GM12873 (cell line): Measurements from ENCODE around the gene PARD3B.

Source experiments
- TF ChIP-seq, protein P1 (sequence below): IDR thresholded peaks from 2 replicates; pipeline ENCODE4 v1.5.1; 2012; ENCODE audit warnings: low read depth, mild to moderate bottlenecking, moderate library complexity, low read length, control low read depth; ENCODE audit not compliant: insufficient read depth; ENCODE audit errors: missing control alignments

The PARD3B gene

DNA sequence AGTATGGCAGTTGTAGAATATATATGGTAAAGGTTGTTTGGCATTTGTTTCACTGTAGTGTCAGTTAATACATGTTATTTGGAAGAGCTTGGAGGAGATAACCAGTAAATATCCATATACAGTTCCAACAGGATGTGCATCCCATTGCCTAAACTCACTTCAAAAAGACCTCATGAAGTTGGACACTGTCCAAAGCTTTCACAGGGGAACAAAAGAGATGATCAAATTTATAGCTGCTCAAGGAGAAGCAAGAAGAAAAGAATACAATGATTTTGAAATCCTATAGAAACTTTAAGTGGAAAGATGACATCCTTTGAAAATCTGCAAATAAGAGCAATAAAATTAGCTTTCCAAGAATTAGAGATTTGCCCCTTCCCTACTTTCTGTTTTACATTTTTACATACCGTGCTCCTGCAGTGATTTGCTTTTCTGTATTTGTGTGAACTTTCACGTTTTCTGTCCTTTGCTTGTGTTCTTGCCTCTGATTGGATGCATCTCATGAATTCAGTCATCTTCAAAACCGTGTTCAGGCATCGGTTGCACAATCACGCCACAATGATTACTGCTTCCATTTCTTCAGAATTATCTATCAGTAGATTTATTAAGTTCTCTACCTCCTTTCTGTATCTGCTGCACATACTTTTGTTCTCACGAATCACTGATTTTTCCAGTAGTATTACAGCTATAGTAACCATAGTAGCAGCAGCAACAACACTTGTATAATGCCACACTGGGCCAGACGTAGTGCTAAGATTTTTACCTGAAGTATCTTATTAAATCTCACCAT lies 83.8 kb downstream of the PARD3B start:
- TF ChIP-seq, protein P1, sequence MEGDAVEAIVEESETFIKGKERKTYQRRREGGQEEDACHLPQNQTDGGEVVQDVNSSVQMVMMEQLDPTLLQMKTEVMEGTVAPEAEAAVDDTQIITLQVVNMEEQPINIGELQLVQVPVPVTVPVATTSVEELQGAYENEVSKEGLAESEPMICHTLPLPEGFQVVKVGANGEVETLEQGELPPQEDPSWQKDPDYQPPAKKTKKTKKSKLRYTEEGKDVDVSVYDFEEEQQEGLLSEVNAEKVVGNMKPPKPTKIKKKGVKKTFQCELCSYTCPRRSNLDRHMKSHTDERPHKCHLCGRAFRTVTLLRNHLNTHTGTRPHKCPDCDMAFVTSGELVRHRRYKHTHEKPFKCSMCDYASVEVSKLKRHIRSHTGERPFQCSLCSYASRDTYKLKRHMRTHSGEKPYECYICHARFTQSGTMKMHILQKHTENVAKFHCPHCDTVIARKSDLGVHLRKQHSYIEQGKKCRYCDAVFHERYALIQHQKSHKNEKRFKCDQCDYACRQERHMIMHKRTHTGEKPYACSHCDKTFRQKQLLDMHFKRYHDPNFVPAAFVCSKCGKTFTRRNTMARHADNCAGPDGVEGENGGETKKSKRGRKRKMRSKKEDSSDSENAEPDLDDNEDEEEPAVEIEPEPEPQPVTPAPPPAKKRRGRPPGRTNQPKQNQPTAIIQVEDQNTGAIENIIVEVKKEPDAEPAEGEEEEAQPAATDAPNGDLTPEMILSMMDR: no peak

DNA sequence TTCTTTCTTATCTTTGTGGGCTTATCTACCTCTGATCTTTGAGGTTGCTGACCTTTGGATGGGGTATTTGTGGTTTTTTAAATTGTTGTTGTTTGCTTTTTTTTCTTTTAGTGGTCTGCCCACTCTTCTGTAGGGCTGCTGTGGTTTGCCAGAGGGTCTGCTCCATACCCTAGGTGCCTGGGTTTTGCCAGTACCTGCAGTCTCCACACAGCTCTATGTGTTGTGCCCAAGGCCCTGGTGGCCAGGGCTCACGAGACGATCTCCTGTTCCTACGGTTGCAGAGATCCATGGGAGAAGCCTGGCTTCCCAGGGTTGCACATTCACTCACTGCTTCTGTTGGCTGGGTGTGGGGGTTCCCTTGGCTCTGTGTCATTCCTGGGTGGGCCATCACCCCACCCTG lies 87.1 kb downstream of the PARD3B start:
- TF ChIP-seq, protein P1: no peak

DNA sequence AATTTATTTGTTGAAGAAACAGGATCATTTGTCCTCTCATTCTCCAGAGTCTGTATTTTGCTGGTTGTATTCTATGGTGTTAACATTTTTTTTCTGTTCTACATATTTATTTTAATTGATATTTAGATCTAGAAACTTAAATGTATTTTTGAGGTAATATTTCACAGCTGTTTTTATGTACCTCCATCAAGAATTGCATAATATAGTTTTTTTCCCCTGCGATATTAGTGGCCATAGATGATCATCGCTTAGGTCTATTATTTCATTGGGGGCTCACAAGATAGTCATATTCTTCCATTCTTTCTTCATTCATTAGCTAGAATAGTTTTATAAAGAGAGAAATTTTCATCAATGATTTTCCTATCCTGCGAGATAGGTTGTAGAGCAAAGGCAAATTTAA lies 89.3 kb downstream of the PARD3B start:
- TF ChIP-seq, protein P1: no peak

DNA sequence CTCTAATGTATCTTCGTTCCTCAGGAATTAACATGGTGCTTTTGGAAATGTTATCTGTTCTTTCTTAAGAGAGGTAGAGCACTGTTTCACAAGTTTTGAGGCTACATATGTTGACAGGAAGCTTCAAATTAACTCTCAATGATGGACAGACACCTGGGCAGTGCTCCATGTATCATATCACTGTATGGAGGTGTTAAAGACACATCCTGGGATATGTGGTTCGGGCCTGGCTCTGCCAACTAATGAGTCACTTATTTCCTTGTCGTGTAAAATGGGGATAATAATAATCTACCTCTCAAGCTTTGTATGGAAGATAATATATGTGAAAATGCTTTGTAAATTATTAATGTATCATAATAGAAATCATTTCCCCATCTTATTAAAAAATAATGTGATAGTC lies 90.2 kb downstream of the PARD3B start:
- TF ChIP-seq, protein P1: no peak

DNA sequence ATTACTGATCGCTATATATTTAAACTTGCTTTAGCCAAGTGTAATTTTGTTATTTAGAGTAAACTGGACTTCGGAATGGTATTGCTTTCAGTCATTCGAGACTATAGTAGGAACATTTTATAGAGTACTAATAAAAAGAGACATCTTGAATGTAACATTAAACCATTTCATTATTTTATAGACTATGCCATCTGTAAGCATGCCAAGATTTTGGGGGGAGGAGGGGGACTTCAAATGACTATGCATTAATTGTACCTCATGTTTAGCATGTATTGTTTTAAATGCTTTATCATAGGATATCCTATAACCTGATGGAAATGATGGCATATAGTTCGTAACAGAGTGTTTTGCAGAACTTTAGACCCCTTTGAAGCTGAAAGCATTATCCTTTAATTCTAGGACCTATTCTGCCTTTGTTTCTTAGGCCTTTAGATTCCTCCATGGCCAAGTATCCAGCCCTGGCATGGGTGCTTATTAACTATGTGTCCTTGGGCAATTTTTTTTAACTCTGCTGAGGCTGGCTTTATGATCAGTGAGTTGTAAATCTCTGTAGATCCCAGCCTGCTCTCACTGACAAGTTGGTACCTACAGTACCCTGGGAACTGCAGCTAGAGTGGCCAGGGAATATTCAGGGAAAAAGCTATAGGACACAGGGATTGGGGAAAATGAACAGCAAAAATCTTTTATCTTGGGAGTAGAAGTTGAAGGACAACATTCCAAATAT lies 93.4 kb downstream of the PARD3B start:
- TF ChIP-seq, protein P1: no peak

DNA sequence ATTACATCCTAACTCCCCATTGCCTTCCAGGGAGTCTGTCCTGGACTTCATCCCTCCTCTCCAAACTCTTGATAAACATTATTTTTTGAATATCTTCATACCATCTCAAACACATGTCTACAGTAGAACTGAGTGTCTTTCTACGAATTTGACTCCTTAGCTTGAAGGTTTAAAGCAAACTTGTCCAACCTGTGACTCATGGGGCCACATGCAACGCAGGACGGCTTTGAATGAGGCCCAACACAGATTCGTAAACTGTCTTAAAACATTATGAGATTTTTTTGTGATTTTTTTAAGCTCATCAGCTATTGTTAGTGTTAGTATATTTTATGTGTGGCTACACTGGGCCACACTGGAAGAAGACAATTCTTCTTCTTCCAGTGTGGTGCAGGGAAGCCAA lies 98.1 kb downstream of the PARD3B start:
- TF ChIP-seq, protein P1: no peak

DNA sequence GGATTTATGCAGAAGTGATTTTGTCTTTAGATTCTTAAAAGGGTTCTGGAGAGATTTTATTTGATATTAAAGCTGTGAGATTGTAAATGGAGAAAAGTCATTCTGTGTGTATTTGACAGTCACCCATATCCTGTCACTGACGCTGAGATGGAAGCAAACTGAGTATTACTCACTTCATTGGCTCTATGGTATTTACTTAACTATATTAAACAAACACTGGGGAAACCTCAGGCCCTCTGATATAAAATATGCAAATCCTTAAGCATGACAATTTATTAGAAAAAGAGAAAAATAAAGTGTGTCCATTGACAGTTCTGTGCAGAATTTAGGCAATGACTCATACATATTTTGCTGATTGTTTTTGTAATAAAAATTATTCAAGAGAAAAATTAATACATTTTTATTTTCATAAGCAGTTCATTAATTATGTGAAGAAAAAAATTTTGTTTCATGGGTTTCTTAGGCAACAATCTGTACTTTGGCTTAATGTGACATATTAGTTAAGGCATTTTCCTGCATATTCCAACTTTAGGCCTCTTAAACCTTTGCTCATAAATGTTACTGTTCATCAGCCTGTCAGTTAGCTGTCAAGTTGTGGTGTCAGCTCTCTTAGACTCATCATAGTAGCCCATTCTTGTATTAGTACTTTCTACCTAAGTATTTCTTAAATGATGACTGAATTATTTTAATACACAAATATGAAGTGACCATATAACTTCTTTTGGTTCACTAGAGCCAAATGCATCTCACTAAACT lies 99.9 kb downstream of the PARD3B start:
- TF ChIP-seq, protein P1: no peak
